H1 (cell line): ENCODE data around the gene RP9. TPM values are rescaled to one million over a fixed set of nuclear protein-coding genes. Genes with fewer than 3 reads are reported as not detected.

Source experiments
- CTCF ChIA-PET: fragments of 300-600 bp; sonication (Branson Sonifier 250); formaldehyde crosslinking; loops from one replicate; lab custom pipeline; 2021; ENCODE audit not compliant: partially characterized antibody; lab: Charles Lee
- POLR2A ChIA-PET: fragments of 300-600 bp; sonication (Branson Sonifier 250); formaldehyde crosslinking; loops from one replicate; lab custom pipeline; 2021; ENCODE audit warnings: inconsistent platforms; ENCODE audit not compliant: partially characterized antibody; lab: Charles Lee
- DNase-seq, 2 experiments: peaks; one replicate each; pipeline versions ENCODE4 v3.0.0 to v3.0.0-alpha.2; 2010 to 2022; ENCODE audit warnings: low spot score in 2 of 2, low read depth in 1 of 2, mixed read lengths in 1 of 2
- FAIRE-seq: peaks from 2 replicates; lab custom pipeline; 2011; peaks lifted over from hg19 to GRCh38; lab: Jason Lieb, UNC
- H2AFZ ChIP-seq: 2 replicates; pipeline ENCODE4 v1.8.1; 2012; ENCODE audit warnings: low read length, inconsistent platforms
- H2AK5ac ChIP-seq: 2 replicates; pipeline ENCODE4 v1.6.1; 2013; ENCODE audit warnings: low read depth, low read length
- H2BK120ac ChIP-seq: replicated peaks from 2 replicates; pipeline ENCODE3; 2013; ENCODE audit warnings: low read depth, low read length, inconsistent platforms
- H2BK12ac ChIP-seq: 2 replicates; pipeline ENCODE4 v1.6.1; 2013; ENCODE audit warnings: low read depth, low read length
- H2BK15ac ChIP-seq: 2 replicates; pipeline ENCODE4 v1.6.1; 2013; ENCODE audit warnings: low read length
- H2BK20ac ChIP-seq: 2 replicates; pipeline ENCODE4 v1.6.1; 2013; ENCODE audit warnings: low read length
- H2BK5ac ChIP-seq: 2 replicates; pipeline ENCODE4 v1.6.1; 2013; ENCODE audit warnings: low read depth, low read length
- H3K14ac ChIP-seq: 2 replicates; pipeline ENCODE4 v1.6.1; 2013; ENCODE audit warnings: inconsistent platforms; ENCODE audit not compliant: insufficient read length
- H3K18ac ChIP-seq: 2 replicates; pipeline ENCODE4 v1.6.1; 2013; ENCODE audit warnings: low read length; ENCODE audit errors: extremely low read depth
- H3K23ac ChIP-seq: 2 replicates; pipeline ENCODE4 v1.6.1; 2013; ENCODE audit warnings: inconsistent platforms; ENCODE audit not compliant: insufficient read length
- H3K23me2 ChIP-seq: 2 replicates; pipeline ENCODE4 v1.6.1; 2013; ENCODE audit warnings: low read depth, low read length
- H3K27ac ChIP-seq: 2 replicates; pipeline ENCODE4 v1.6.1; 2011; ENCODE audit warnings: low read depth, low read length, inconsistent platforms
- H3K27me3 ChIP-seq, 4 experiments: replicated peaks in 1 of 4; 1 replicate in 1 of 4; 2 replicates in 3 of 4; pipeline versions ENCODE4 v1.6.1 to v1.8.1; 2011 to 2013; ENCODE audit warnings: low read length in 3 of 4, mild to moderate bottlenecking in 3 of 4, inconsistent platforms in 2 of 4, mixed read lengths in 2 of 4, moderate library complexity in 1 of 4; ENCODE audit not compliant: control insufficient read depth in 3 of 4, insufficient read depth in 3 of 4; ENCODE audit errors: extremely low read depth in 1 of 4
- H3K36me3 ChIP-seq, 4 experiments: 2 replicates each; pipeline versions ENCODE4 v1.6.1 to v1.8.1; 2011 to 2013; ENCODE audit warnings: mild to moderate bottlenecking in 4 of 4, low read length in 3 of 4, moderate library complexity in 2 of 4, control low read depth in 1 of 4, inconsistent platforms in 1 of 4; ENCODE audit not compliant: insufficient read depth in 4 of 4, control insufficient read depth in 2 of 4
- H3K4ac ChIP-seq: replicated peaks from 2 replicates; pipeline ENCODE3; 2013; ENCODE audit warnings: low read length, low read depth, mixed read lengths, inconsistent platforms; ENCODE audit not compliant: insufficient read length
- H3K4me1 ChIP-seq, 4 experiments: replicated peaks in 1 of 4; 1 replicate in 1 of 4; 2 replicates in 3 of 4; pipeline versions ENCODE4 v1.6.1 to v1.8.1; 2011 to 2013; ENCODE audit warnings: low read length in 3 of 4, inconsistent platforms in 2 of 4, mixed read lengths in 1 of 4; ENCODE audit not compliant: insufficient read depth in 4 of 4, control insufficient read depth in 3 of 4
- H3K4me2 ChIP-seq, 2 experiments: 2 replicates each; pipeline versions ENCODE4 v1.6.1 to v1.8.1; 2011 to 2013; ENCODE audit warnings: low read depth in 2 of 2, low read length in 2 of 2, control low read depth in 1 of 2, inconsistent platforms in 1 of 2, mild to moderate bottlenecking in 1 of 2; ENCODE audit not compliant: insufficient read depth in 1 of 2
- H3K4me3 ChIP-seq, 4 experiments: fragments of 200-600, 300-600 bp in 1 of 4; sonication (generic), shearing (Covaris generic), sonication (Bioruptor Twin) in 1 of 4; 2 replicates each; pipeline versions ENCODE4 v1.5.1 to v1.8.1; 2011 to 2016; ENCODE audit warnings: low read length in 4 of 4, low read depth in 3 of 4, control low read depth in 2 of 4, inconsistent platforms in 2 of 4, mild to moderate bottlenecking in 2 of 4, mixed read lengths in 1 of 4, moderate library complexity in 1 of 4; ENCODE audit not compliant: insufficient read depth in 2 of 4; ENCODE audit errors: extremely low read depth in 1 of 4
- H3K56ac ChIP-seq: replicated peaks from 2 replicates; pipeline ENCODE3; 2013; ENCODE audit warnings: low read depth, mild to moderate bottlenecking, mixed read lengths, low read length, inconsistent platforms; ENCODE audit not compliant: insufficient read length
- H3K79me1 ChIP-seq: 2 replicates; pipeline ENCODE4 v1.6.1; 2013; ENCODE audit warnings: low read depth, low read length, control low read depth
- H3K79me2 ChIP-seq, 2 experiments: 2 replicates each; pipeline versions ENCODE4 v1.6.1 to v1.8.1; 2012 to 2013; ENCODE audit warnings: low read length in 2 of 2, mild to moderate bottlenecking in 2 of 2, inconsistent platforms in 1 of 2; ENCODE audit not compliant: insufficient read depth in 2 of 2, control insufficient read depth in 1 of 2
- H3K9ac ChIP-seq, 4 experiments: replicated peaks in 1 of 4; 1 replicate in 1 of 4; 2 replicates in 3 of 4; pipeline versions ENCODE4 v1.6.1 to v1.8.1; 2011 to 2013; ENCODE audit warnings: low read depth in 3 of 4, low read length in 3 of 4, control low read depth in 2 of 4, mild to moderate bottlenecking in 2 of 4, moderate library complexity in 2 of 4, inconsistent platforms in 1 of 4; ENCODE audit errors: extremely low read depth in 1 of 4
- H3K9me3 ChIP-seq, 2 experiments: 2 replicates each; pipeline versions ENCODE4 v1.6.1 to v1.8.1; 2012 to 2013; ENCODE audit warnings: mild to moderate bottlenecking in 2 of 2, moderate library complexity in 2 of 2, control low read depth in 1 of 2, inconsistent platforms in 1 of 2, low read depth in 1 of 2, low read length in 1 of 2, mixed read lengths in 1 of 2; ENCODE audit not compliant: insufficient read depth in 2 of 2
- H4K20me1 ChIP-seq, 2 experiments: replicated peaks in 1 of 2; 2 replicates each; pipeline versions ENCODE3 to v1.8.1; 2011 to 2013; ENCODE audit warnings: inconsistent platforms in 2 of 2, low read length in 2 of 2, mild to moderate bottlenecking in 1 of 2; ENCODE audit not compliant: insufficient read depth in 2 of 2, control insufficient read depth in 1 of 2
- H4K5ac ChIP-seq: 2 replicates; pipeline ENCODE4 v1.6.1; 2013; ENCODE audit warnings: low read length, low read depth, mixed read lengths, inconsistent platforms; ENCODE audit not compliant: insufficient read length
- H4K8ac ChIP-seq: 2 replicates; pipeline ENCODE4 v1.8.0; 2013; ENCODE audit warnings: mild to moderate bottlenecking, moderate library complexity, low read length, inconsistent platforms; ENCODE audit not compliant: insufficient read depth; ENCODE audit errors: extremely low read depth
- H4K91ac ChIP-seq: replicated peaks from 2 replicates; pipeline ENCODE3; 2013; ENCODE audit warnings: low read length, mixed read lengths, inconsistent platforms; ENCODE audit not compliant: insufficient read length
- CHD1 ChIP-seq: IDR thresholded peaks from 2 replicates; pipeline ENCODE4 v1.6.1; 2012; ENCODE audit warnings: low read depth, low read length, improper control_type of control experiment
- JUN ChIP-seq: IDR thresholded peaks from 2 replicates; pipeline ENCODE4 v1.6.1; 2011; ENCODE audit warnings: low read depth, mild to moderate bottlenecking, improper control_type of control experiment, low read length
- JUND ChIP-seq: IDR thresholded peaks from 2 replicates; pipeline ENCODE4 v1.6.1; 2011; ENCODE audit warnings: mild to moderate bottlenecking, improper control_type of control experiment, low read length
- KDM1A ChIP-seq: fragments of 200-600, 300-600 bp; sonication (generic); IDR thresholded peaks from 2 replicates; pipeline ENCODE4 v1.7.1; 2016; ENCODE audit warnings: mild to moderate bottlenecking, low read length, borderline replicate concordance
- KDM4A ChIP-seq: IDR thresholded peaks from one replicate; pipeline ENCODE4 v1.7.1; 2012; ENCODE audit warnings: low read depth, mild to moderate bottlenecking, moderate library complexity, low read length, inconsistent platforms; ENCODE audit not compliant: severe bottlenecking
- KDM5A ChIP-seq: fragments of 200-600 bp; IDR thresholded peaks from 2 replicates; pipeline ENCODE4 v1.7.1; 2012; ENCODE audit warnings: mild to moderate bottlenecking, low read length, inconsistent platforms, mixed read lengths
- MAFK ChIP-seq: IDR thresholded peaks from 2 replicates; pipeline ENCODE4 v1.6.1; 2012; ENCODE audit warnings: low read depth, mild to moderate bottlenecking, improper control_type of control experiment, low read length
- MAX ChIP-seq: IDR thresholded peaks from 2 replicates; pipeline ENCODE4 v1.6.1; 2012; ENCODE audit warnings: inconsistent platforms
- PHF8 ChIP-seq: fragments of 200-600 bp; sonication (generic); conservative IDR thresholded peaks from 2 replicates; pipeline ENCODE4 v1.7.1; 2012; ENCODE audit warnings: low read depth, mild to moderate bottlenecking, inconsistent platforms, low read length, moderate library complexity
- POU5F1 ChIP-seq: IDR thresholded peaks from 2 replicates; pipeline ENCODE4 v1.6.1; 2011; ENCODE audit warnings: low read depth, mild to moderate bottlenecking, low read length, moderate library complexity
- RXRA ChIP-seq: IDR thresholded peaks from 2 replicates; pipeline ENCODE4 v1.6.1; 2011; ENCODE audit warnings: low read depth, mild to moderate bottlenecking, low read length, moderate library complexity; ENCODE audit not compliant: insufficient read depth
- SIRT6 ChIP-seq: IDR thresholded peaks from one replicate; pipeline ENCODE4 v1.7.1; 2012; ENCODE audit warnings: low read length, inconsistent platforms
- WGBS, 2 experiments: shearing (Covaris generic) in 1 of 2; methylation state at CpG; one replicate each; pipeline versions ENCODE4 v1.1.6 to v1.1.7; 2013 to 2015; ENCODE audit warnings: low lambda C conversion rate in 2 of 2, mixed read lengths in 2 of 2, inconsistent platforms in 1 of 2, low coverage in 1 of 2, missing lambda C conversion rate in 1 of 2; ENCODE audit not compliant: insufficient replicate concordance in 2 of 2, insufficient coverage in 1 of 2, insufficient read length in 1 of 2; ENCODE audit errors: extremely low coverage in 1 of 2, missing lambda C conversion rate in 1 of 2; 5-methylcytosine and 5-hydroxymethylcytosine counted together
- polyA plus RNA-seq, 7 experiments: library from polyadenylated mRNA; depleted of rRNA in 3 of 7; stranded (reverse) in 5 of 7; unstranded in 2 of 7; fragments of >200 nt in 5 of 7; fragments of 200-250 nt in 2 of 7; gene quantifications; 1 replicate in 5 of 7; 2 replicates in 1 of 7; 4 replicates in 1 of 7; pipeline versions ENCODE4 v1.2.1 to v1.2.3, GENCODE V29; 2011 to 2013; ENCODE audit warnings: missing spikeins in 2 of 7, mixed read lengths in 2 of 7
- total RNA-seq: library from RNA; stranded (reverse); fragmentation: NEBNext Ultra II Directional; extraction: Animal tissue kit (Norgen Biotek cat#: 25700); gene quantifications from 2 replicates; pipeline ENCODE4 v1.2.1, GENCODE V29; 2021

The RP9 gene
- total and polyA plus RNA-seq, 2 of the 8 experiments (the other 6 are each of a cell fraction or from before 2014, with no cell fraction given): 11.0 to 12.4 TPM

- no peak for FAIRE-seq
- Histone ChIP-seq H3K4ac (no peak overlapping the region), H3K56ac (no peak overlapping the region), H2BK20ac (no peak overlapping the region), H3K18ac (no peak overlapping the region), H2BK15ac (no peak overlapping the region), H3K9ac (no peak overlapping the region), H3K23me2 (no peaks in the 10 kb centered on the region), H2BK120ac (no peak overlapping the region), H2AFZ (no peak overlapping the region), H2AK5ac (no peak overlapping the region), H2BK12ac (no peak overlapping the region), H3K14ac (no peak overlapping the region), H3K4me2 (no peak overlapping the region), H4K20me1 (no peaks in the 10 kb centered on the region), H3K4me1 (peaks cover 0 to 6% (median 3%) of the 10 kb centered on the region in 4 experiments; a peak in 3 of 7 replicates), H3K9me3 (peaks cover 10 to 18% of the 10 kb centered on the region in 2 experiments; a peak in 3 of 4 replicates), H3K79me2 (no peaks in the 10 kb centered on the region), H3K36me3 (no peaks in the 10 kb centered on the region), H2BK5ac (no peak overlapping the region), H3K27ac (no peak overlapping the region), H4K91ac (no peak overlapping the region), H3K79me1 (no peaks in the 10 kb centered on the region), H3K23ac (no peak overlapping the region), H4K5ac (no peak overlapping the region), H3K27me3 (no peaks in the 10 kb centered on the region), H3K4me3 (no peak overlapping the region), H4K8ac (no peak overlapping the region)
- CTCF ChIA-PET: interaction anchor here (0.8 to 1.2 kb wide), 4 partner anchors 10 to 227 kb away, joined by 3 to 5 read pairs (median 4); partner anchors contain the start of gene RP9
- POLR2A ChIA-PET: interaction anchor here (1.1 kb wide), 2 partner anchors 11 kb away, joined by 3 to 4 read pairs; partner anchors contain the start of gene NT5C3A
- no peak for DNase-seq
- WGBS, 2 experiments: 76% methylated on average over 4 of the region's 4 CpGs; no CpG with 5 or more reads in 1 of the 2 experiments
- TF ChIP-seq CHD1 (no peak), KDM5A (no peak), POU5F1 (no peak), PHF8 (no peak), MAFK (no peak), JUND (no peak), SIRT6 (no peak), RXRA (no peak), JUN (no peak), MAX (no peak), KDM4A (no peak), KDM1A (no peak)
Measured at GRCh38 chr7:33073243-33073642, 36.0 kb downstream of the RP9 start.
